Measurements from ENCODE around the gene SLC30A2. TPM values are rescaled to one million over a fixed set of nuclear protein-coding genes. Genes with fewer than 3 reads are reported as not detected.

SLC30A2 gene
- total and polyA plus RNA-seq, 2 of the 13 experiments (the other 11 are each of a cell fraction or from before 2014, with no cell fraction given), result not detected

DNA sequence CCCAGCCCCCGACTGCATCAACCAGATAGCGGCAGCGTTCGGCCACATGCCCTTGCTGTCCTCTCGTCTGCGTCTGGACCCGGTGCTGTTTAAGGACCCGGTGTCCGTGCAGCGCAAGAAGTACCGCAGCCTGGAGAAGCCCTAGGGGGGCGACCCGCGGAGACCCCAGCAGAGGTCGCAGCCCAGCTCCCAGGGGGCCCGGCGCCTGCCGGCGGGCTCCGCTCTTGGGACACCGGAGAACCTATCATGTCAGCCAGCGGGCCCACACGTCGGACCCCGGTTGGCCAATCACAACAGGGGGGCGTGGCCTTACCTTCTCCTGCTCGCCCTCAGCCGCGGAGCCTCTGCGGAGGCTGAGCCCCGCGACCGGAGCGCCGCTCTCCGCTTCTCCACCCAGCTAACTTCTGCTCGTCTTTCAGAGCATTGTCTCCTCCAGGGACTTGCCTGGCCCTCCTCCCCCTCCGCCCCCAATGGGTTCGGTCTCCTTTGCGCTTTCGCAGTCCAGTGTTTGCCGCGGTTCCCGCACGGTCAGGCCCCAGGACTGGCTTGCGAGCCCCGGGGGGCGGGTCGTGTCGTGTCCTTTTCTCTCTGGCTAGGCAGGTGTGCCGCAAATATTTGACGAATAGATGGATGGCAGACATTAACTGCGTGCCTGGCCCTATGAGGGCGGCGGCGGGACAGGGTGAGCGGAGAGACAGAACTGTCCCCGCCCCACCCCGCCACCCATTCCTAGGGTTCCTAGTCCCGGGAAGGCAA, 10.5 kb downstream of the SLC30A2 start (continued):
- TF ChIP-seq, protein P1, sequence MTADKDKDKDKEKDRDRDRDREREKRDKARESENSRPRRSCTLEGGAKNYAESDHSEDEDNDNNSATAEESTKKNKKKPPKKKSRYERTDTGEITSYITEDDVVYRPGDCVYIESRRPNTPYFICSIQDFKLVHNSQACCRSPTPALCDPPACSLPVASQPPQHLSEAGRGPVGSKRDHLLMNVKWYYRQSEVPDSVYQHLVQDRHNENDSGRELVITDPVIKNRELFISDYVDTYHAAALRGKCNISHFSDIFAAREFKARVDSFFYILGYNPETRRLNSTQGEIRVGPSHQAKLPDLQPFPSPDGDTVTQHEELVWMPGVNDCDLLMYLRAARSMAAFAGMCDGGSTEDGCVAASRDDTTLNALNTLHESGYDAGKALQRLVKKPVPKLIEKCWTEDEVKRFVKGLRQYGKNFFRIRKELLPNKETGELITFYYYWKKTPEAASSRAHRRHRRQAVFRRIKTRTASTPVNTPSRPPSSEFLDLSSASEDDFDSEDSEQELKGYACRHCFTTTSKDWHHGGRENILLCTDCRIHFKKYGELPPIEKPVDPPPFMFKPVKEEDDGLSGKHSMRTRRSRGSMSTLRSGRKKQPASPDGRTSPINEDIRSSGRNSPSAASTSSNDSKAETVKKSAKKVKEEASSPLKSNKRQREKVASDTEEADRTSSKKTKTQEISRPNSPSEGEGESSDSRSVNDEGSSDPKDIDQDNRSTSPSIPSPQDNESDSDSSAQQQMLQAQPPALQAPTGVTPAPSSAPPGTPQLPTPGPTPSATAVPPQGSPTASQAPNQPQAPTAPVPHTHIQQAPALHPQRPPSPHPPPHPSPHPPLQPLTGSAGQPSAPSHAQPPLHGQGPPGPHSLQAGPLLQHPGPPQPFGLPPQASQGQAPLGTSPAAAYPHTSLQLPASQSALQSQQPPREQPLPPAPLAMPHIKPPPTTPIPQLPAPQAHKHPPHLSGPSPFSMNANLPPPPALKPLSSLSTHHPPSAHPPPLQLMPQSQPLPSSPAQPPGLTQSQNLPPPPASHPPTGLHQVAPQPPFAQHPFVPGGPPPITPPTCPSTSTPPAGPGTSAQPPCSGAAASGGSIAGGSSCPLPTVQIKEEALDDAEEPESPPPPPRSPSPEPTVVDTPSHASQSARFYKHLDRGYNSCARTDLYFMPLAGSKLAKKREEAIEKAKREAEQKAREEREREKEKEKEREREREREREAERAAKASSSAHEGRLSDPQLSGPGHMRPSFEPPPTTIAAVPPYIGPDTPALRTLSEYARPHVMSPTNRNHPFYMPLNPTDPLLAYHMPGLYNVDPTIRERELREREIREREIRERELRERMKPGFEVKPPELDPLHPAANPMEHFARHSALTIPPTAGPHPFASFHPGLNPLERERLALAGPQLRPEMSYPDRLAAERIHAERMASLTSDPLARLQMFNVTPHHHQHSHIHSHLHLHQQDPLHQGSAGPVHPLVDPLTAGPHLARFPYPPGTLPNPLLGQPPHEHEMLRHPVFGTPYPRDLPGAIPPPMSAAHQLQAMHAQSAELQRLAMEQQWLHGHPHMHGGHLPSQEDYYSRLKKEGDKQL (CRISPR knock-in tag; IDR thresholded peaks at IDR 0.05; ENCODE audit: low read depth), result no peak
- no peak; the same call in none of the 2 replicates for TF ChIP-seq SPEN (CRISPR knock-in tag; IDR thresholded peaks at IDR 0.05; ENCODE audit: low read depth)
- peak; percentile 38; the same call in 1 of the 2 replicates for TF ChIP-seq TBX2 (CRISPR knock-in tag; IDR thresholded peaks at IDR 0.05; ENCODE audit: borderline replicate concordance)
- peak; percentile 64 for TF ChIP-seq AGO1 (IDR thresholded peaks at IDR 0.05; ENCODE audit: low read depth, low read length, poor library complexity, severe bottlenecking)
- TF ChIP-seq HMGA1 (CRISPR knock-in tag; conservative IDR thresholded peaks at IDR 0.05), result no peak
- TF ChIP-seq, protein P2, sequence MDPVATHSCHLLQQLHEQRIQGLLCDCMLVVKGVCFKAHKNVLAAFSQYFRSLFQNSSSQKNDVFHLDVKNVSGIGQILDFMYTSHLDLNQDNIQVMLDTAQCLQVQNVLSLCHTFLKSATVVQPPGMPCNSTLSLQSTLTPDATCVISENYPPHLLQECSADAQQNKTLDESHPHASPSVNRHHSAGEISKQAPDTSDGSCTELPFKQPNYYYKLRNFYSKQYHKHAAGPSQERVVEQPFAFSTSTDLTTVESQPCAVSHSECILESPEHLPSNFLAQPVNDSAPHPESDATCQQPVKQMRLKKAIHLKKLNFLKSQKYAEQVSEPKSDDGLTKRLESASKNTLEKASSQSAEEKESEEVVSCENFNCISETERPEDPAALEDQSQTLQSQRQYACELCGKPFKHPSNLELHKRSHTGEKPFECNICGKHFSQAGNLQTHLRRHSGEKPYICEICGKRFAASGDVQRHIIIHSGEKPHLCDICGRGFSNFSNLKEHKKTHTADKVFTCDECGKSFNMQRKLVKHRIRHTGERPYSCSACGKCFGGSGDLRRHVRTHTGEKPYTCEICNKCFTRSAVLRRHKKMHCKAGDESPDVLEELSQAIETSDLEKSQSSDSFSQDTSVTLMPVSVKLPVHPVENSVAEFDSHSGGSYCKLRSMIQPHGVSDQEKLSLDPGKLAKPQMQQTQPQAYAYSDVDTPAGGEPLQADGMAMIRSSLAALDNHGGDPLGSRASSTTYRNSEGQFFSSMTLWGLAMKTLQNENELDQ (CRISPR knock-in tag; IDR thresholded peaks at IDR 0.05; ENCODE audit: borderline replicate concordance), result no peak
- TF ChIP-seq NFIB (CRISPR knock-in tag; IDR thresholded peaks at IDR 0.05; ENCODE audit: borderline replicate concordance), result no peak
- TF ChIP-seq NRL (CRISPR knock-in tag; IDR thresholded peaks at IDR 0.05; ENCODE audit: borderline replicate concordance), result no peak
- TF ChIP-seq TAF1 (CRISPR knock-in tag; IDR thresholded peaks at IDR 0.05), result peak; percentile 58; the same call in 1 of the 2 replicates
- TF ChIP-seq MLX (CRISPR knock-in tag; IDR thresholded peaks at IDR 0.05), result no peak
- no peak for TF ChIP-seq PRPF4 (IDR thresholded peaks at IDR 0.05; ENCODE audit: low read depth, low read length, poor library complexity, severe bottlenecking)
- peak; percentile 8; the same call in 1 of the 2 replicates for TF ChIP-seq IRF2 (CRISPR knock-in tag; IDR thresholded peaks at IDR 0.05)
- 0 out of 2 replicates have a peak, but pooled peaks have one; percentile 2 for TF ChIP-seq SMAD3 (CRISPR knock-in tag; IDR thresholded peaks at IDR 0.05)
- TF ChIP-seq, protein P3, sequence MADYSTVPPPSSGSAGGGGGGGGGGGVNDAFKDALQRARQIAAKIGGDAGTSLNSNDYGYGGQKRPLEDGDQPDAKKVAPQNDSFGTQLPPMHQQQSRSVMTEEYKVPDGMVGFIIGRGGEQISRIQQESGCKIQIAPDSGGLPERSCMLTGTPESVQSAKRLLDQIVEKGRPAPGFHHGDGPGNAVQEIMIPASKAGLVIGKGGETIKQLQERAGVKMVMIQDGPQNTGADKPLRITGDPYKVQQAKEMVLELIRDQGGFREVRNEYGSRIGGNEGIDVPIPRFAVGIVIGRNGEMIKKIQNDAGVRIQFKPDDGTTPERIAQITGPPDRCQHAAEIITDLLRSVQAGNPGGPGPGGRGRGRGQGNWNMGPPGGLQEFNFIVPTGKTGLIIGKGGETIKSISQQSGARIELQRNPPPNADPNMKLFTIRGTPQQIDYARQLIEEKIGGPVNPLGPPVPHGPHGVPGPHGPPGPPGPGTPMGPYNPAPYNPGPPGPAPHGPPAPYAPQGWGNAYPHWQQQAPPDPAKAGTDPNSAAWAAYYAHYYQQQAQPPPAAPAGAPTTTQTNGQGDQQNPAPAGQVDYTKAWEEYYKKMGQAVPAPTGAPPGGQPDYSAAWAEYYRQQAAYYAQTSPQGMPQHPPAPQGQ (CRISPR knock-in tag; IDR thresholded peaks at IDR 0.05; ENCODE audit: borderline replicate concordance), result no peak
- no peak for TF ChIP-seq KLF16 (CRISPR knock-in tag; IDR thresholded peaks at IDR 0.05)
- TF ChIP-seq ZNF790 (CRISPR knock-in tag; IDR thresholded peaks at IDR 0.05; ENCODE audit: borderline replicate concordance), result peak; percentile 87; the same call in 1 of the 2 replicates
- no peak for TF ChIP-seq ZNF724P (CRISPR knock-in tag; IDR thresholded peaks at IDR 0.05; ENCODE audit: borderline replicate concordance)
- no peak for TF ChIP-seq MBNL3 (CRISPR knock-in tag; conservative IDR thresholded peaks at IDR 0.05)
